BLaER1 treated with 17β-estradiol and CSF1 and Interleukin-3, amounts not matched to agents 10 nM and 100 nM (cell line): ENCODE results near the gene PRICKLE4.

Source experiments
- H3K27ac ChIP-seq, 11 experiments: shearing (Covaris generic); formaldehyde crosslinking; 2 replicates each; pipeline ENCODE4 v1.8.1; 2022
- H3K27me3 ChIP-seq, 11 experiments: shearing (Covaris generic); formaldehyde crosslinking; 2 replicates each; pipeline ENCODE4 v1.8.1; 2022
- H3K36me3 ChIP-seq, 11 experiments: shearing (Covaris generic); formaldehyde crosslinking; 2 replicates each; pipeline ENCODE4 v1.8.1; 2022
- H3K4me1 ChIP-seq, 10 experiments: shearing (Covaris generic); formaldehyde crosslinking; 2 replicates each; pipeline ENCODE4 v1.8.1; 2022
- H3K4me2 ChIP-seq, 11 experiments: shearing (Covaris generic); formaldehyde crosslinking; 2 replicates each; pipeline ENCODE4 v1.8.1; 2022
- H3K4me3 ChIP-seq, 10 experiments: shearing (Covaris generic); formaldehyde crosslinking; 2 replicates each; pipeline ENCODE4 v1.8.1; 2022
- H3K9ac ChIP-seq, 11 experiments: shearing (Covaris generic); formaldehyde crosslinking; 2 replicates each; pipeline ENCODE4 v1.8.1; 2022
- H3K9me3 ChIP-seq, 11 experiments: shearing (Covaris generic); formaldehyde crosslinking; replicated peaks in 1 of 11; 2 replicates each; pipeline ENCODE4 v1.8.1; 2022
- H4K20me1 ChIP-seq, 11 experiments: shearing (Covaris generic); formaldehyde crosslinking; 2 replicates each; pipeline ENCODE4 v1.8.1; 2022
- Cebpa-rat ChIP-seq, 11 experiments: shearing (Covaris generic); IDR thresholded peaks; 2 replicates each; pipeline ENCODE4 v1.8.1; 2022

PRICKLE4 gene

GRCh38 chr6:41768545-41769308, 11.9 kb upstream of the PRICKLE4 start:
- H3K27ac ChIP-seq = peak overlapping the region in 1 of 11 experiments; percentile 22; a peak in 1 of 22 replicates
- H3K4me2 ChIP-seq = peak overlapping the region; percentile 18 to 57 (median 47); a peak in 20 of 22 replicates
- no peak for TF ChIP-seq Cebpa-rat (IDR thresholded peaks at IDR 0.05)

GRCh38 chr6:41769376-41769775, 11.2 kb upstream of the PRICKLE4 start:
- H4K20me1 ChIP-seq = peaks cover 0 to 2% (median 0%) of the 10 kb centered on the region in 11 experiments; a peak in 1 of 22 replicates
- H3K27me3 ChIP-seq = no peaks in the 10 kb centered on the region
- no peak overlapping the region for H3K27ac ChIP-seq
- no peak overlapping the region for H3K4me3 ChIP-seq
- H3K4me2 ChIP-seq = peak overlapping the region in 9 of 11 experiments; percentile 27 to 57 (median 50); a peak in 6 of 22 replicates
- 0 out of 22 replicates have a peak overlapping the region, but pooled peaks of 1 of the 11 experiments have one; percentile 4 for H3K9ac ChIP-seq
- no peak for TF ChIP-seq Cebpa-rat (IDR thresholded peaks at IDR 0.05)
- peaks cover 12 to 31% (median 24%) of the 10 kb centered on the region in 10 experiments for H3K4me1 ChIP-seq
- H3K36me3 ChIP-seq = peaks cover 35 to 50% (median 40%) of the 10 kb centered on the region in 11 experiments
- H3K9me3 ChIP-seq = no peaks in the 10 kb centered on the region

More at GRCh38 chr6:41768545-41769308, 11.9 kb upstream of the PRICKLE4 start:
- H3K4me1 ChIP-seq = peaks cover 12 to 31% (median 24%) of the 10 kb centered on the region in 10 experiments
- H3K4me3 ChIP-seq = no peak overlapping the region
- H3K9ac ChIP-seq = peak overlapping the region in 4 of 11 experiments; percentile 4 to 48 (median 10); a peak in 4 of 22 replicates
- no peaks in the 10 kb centered on the region; a peak in 1 of 22 replicates for H4K20me1 ChIP-seq
- H3K9me3 ChIP-seq = no peaks in the 10 kb centered on the region
- H3K36me3 ChIP-seq = peaks cover 31 to 44% (median 35%) of the 10 kb centered on the region in 11 experiments
- no peaks in the 10 kb centered on the region for H3K27me3 ChIP-seq

GRCh38 chr6:41770381-41771057, 10.1 kb upstream of the PRICKLE4 start:
- Histone ChIP-seq H3K4me1 (peaks cover 12 to 31% (median 24%) of the 10 kb centered on the region in 10 experiments), H3K36me3 (peaks cover 46 to 62% (median 52%) of the 10 kb centered on the region in 11 experiments), H4K20me1 (peaks cover 0 to 5% (median 0%) of the 10 kb centered on the region in 11 experiments; a peak in 3 of 22 replicates), H3K9ac (no peak overlapping the region; a peak in 1 of 22 replicates), H3K4me2 (no peak overlapping the region), H3K4me3 (no peak overlapping the region), H3K27ac (no peak overlapping the region), H3K27me3 (no peaks in the 10 kb centered on the region), H3K9me3 (no peaks in the 10 kb centered on the region)
- TF ChIP-seq Cebpa-rat (IDR thresholded peaks at IDR 0.05) = no peak

- Histone ChIP-seq H3K4me3 (no peak overlapping the region), H3K4me1 (peaks cover 16 to 31% (median 24%) of the 10 kb centered on the region in 10 experiments), H3K9me3 (no peaks in the 10 kb centered on the region), H3K4me2 (no peak overlapping the region), H3K27me3 (no peaks in the 10 kb centered on the region), H3K36me3 (peaks cover 46 to 64% (median 54%) of the 10 kb centered on the region in 11 experiments), H4K20me1 (peaks cover 0 to 7% (median 0%) of the 10 kb centered on the region in 11 experiments; a peak in 3 of 22 replicates), H3K9ac (no peak overlapping the region), H3K27ac (no peak overlapping the region)
- no peak for TF ChIP-seq Cebpa-rat (IDR thresholded peaks at IDR 0.05)
These were observed 9.3 kb upstream of the PRICKLE4 start for GRCh38 chr6:41771058-41771983.

- no peaks in the 10 kb centered on the region for H3K27me3 ChIP-seq
- H3K9ac ChIP-seq = 0 out of 22 replicates have a peak overlapping the region, but pooled peaks of 1 of the 11 experiments have one; percentile 13
- no peak overlapping the region for H3K27ac ChIP-seq
- TF ChIP-seq Cebpa-rat (IDR thresholded peaks at IDR 0.05) = no peak
- H3K4me1 ChIP-seq = peaks cover 24 to 34% (median 28%) of the 10 kb centered on the region in 10 experiments
- H3K4me3 ChIP-seq = no peak overlapping the region
- no peaks in the 10 kb centered on the region for H3K9me3 ChIP-seq
- H4K20me1 ChIP-seq = peaks cover 0 to 7% (median 0%) of the 10 kb centered on the region in 11 experiments; a peak in 3 of 22 replicates
- H3K4me2 ChIP-seq = no peak overlapping the region
- peaks cover 46 to 65% (median 56%) of the 10 kb centered on the region in 11 experiments for H3K36me3 ChIP-seq
These were observed 5.7 kb upstream of the PRICKLE4 start for GRCh38 chr6:41774841-41775240.

- Histone ChIP-seq H3K4me2 (no peak overlapping the region), H3K27ac (no peak overlapping the region)
These were observed 5.2 kb upstream of the PRICKLE4 start for GRCh38 chr6:41775293-41775882.

GRCh38 chr6:41777551-41778285, 2.9 kb upstream of the PRICKLE4 start:
- H3K4me2 ChIP-seq = peak overlapping the region in 9 of 11 experiments; percentile 8 to 99 (median 96); a peak in 14 of 22 replicates

More at GRCh38 chr6:41775293-41775882, 5.2 kb upstream of the PRICKLE4 start:
- H3K9me3 ChIP-seq = no peaks in the 10 kb centered on the region
- H4K20me1 ChIP-seq = peaks cover 0 to 7% (median 0%) of the 10 kb centered on the region in 11 experiments; a peak in 3 of 22 replicates
- H3K36me3 ChIP-seq = peaks cover 43 to 62% (median 52%) of the 10 kb centered on the region in 11 experiments
- TF ChIP-seq Cebpa-rat (IDR thresholded peaks at IDR 0.05) = no peak
- 0 out of 22 replicates have a peak overlapping the region, but pooled peaks of 1 of the 11 experiments have one; percentile 13 for H3K9ac ChIP-seq
- H3K4me3 ChIP-seq = no peak overlapping the region
- no peaks in the 10 kb centered on the region for H3K27me3 ChIP-seq
- H3K4me1 ChIP-seq = peaks cover 22 to 34% (median 27%) of the 10 kb centered on the region in 10 experiments

More at GRCh38 chr6:41777551-41778285, 2.9 kb upstream of the PRICKLE4 start:
- H3K36me3 ChIP-seq = peaks cover 20 to 39% (median 30%) of the 10 kb centered on the region in 11 experiments
- H3K27me3 ChIP-seq = peaks cover 0 to 7% (median 0%) of the 10 kb centered on the region in 11 experiments; a peak in 3 of 22 replicates
- peak overlapping the region in 9 of 11 experiments; percentile 1 to 83 (median 32); a peak in 8 of 22 replicates for H3K9ac ChIP-seq
- TF ChIP-seq Cebpa-rat (IDR thresholded peaks at IDR 0.05) = no peak
- peaks cover 35 to 48% (median 40%) of the 10 kb centered on the region in 10 experiments for H3K4me1 ChIP-seq
- no peaks in the 10 kb centered on the region for H3K9me3 ChIP-seq
- 0 out of 22 replicates have a peak overlapping the region, but pooled peaks of 3 of the 11 experiments have one; percentile 2 to 22 (median 18) for H3K27ac ChIP-seq
- peaks cover 0 to 7% (median 0%) of the 10 kb centered on the region in 11 experiments; a peak in 2 of 22 replicates for H4K20me1 ChIP-seq
- no peak overlapping the region for H3K4me3 ChIP-seq
